Liver (tissue), 9 donors: Measurements from ENCODE around the gene MOXD1. TPM values are rescaled to one million over a fixed set of nuclear protein-coding genes. Genes with fewer than 3 reads are reported as not detected.

Experiments used
- DNase-seq: peaks from one replicate; pipeline ENCODE4 v3.0.0-alpha.2; 2017; ENCODE audit warnings: low spot score
- H3K27ac ChIP-seq, 2 donors: one replicate each; pipeline ENCODE4 v1.7.0; 2013; ENCODE audit warnings: inconsistent platforms in 2 of 2, low read length in 2 of 2, control low read depth in 1 of 2, low read depth in 1 of 2, mild to moderate bottlenecking in 1 of 2
- H3K27me3 ChIP-seq, 4 donors: one replicate each; pipeline versions ENCODE4 v1.6.1 to v1.7.0; 2013; ENCODE audit warnings: low read length in 3 of 4, inconsistent platforms in 1 of 4, mild to moderate bottlenecking in 1 of 4, moderate library complexity in 1 of 4; ENCODE audit not compliant: control insufficient read depth in 4 of 4, insufficient read depth in 4 of 4
- H3K36me3 ChIP-seq, 4 donors: one replicate each; pipeline versions ENCODE4 v1.6.1 to v1.7.0; 2013; ENCODE audit warnings: low read length in 3 of 4, mild to moderate bottlenecking in 3 of 4, low read depth in 1 of 4, moderate library complexity in 1 of 4; ENCODE audit not compliant: control insufficient read depth in 4 of 4, insufficient read depth in 3 of 4
- H3K4me1 ChIP-seq, 4 donors: one replicate each; pipeline versions ENCODE4 v1.6.1 to v1.7.0; 2013; ENCODE audit warnings: low read length in 3 of 4, mild to moderate bottlenecking in 3 of 4, moderate library complexity in 1 of 4; ENCODE audit not compliant: control insufficient read depth in 4 of 4, insufficient read depth in 4 of 4
- H3K4me3 ChIP-seq, 3 donors: one replicate each; pipeline versions ENCODE4 v1.6.1 to v1.7.0; 2013; ENCODE audit warnings: low read length in 3 of 3, control low read depth in 1 of 3, low read depth in 1 of 3, mild to moderate bottlenecking in 1 of 3
- H3K9ac ChIP-seq, 2 donors: one replicate each; pipeline ENCODE4 v1.7.0; 2013; ENCODE audit warnings: low read length in 2 of 2, mild to moderate bottlenecking in 2 of 2, moderate library complexity in 2 of 2, control low read depth in 1 of 2, low read depth in 1 of 2
- H3K9me3 ChIP-seq, 4 donors: one replicate each; pipeline versions ENCODE4 v1.6.1 to v1.7.0; 2013; ENCODE audit warnings: low read length in 3 of 4; ENCODE audit not compliant: control insufficient read depth in 4 of 4
- EGR1 ChIP-seq, 2 donors: IDR thresholded peaks; 2 replicates each; pipeline ENCODE4 v1.6.1; 2016 to 2018; ENCODE audit warnings: antibody characterized with exemption in 2 of 2, low read depth in 2 of 2
- FOXA1 ChIP-seq: IDR thresholded peaks from 2 replicates; pipeline ENCODE4 v1.6.1; 2016; ENCODE audit warnings: antibody characterized with exemption
- FOXA2 ChIP-seq: IDR thresholded peaks from 2 replicates; pipeline ENCODE4 v1.6.1; 2016; ENCODE audit warnings: antibody characterized with exemption
- GABPA ChIP-seq, 2 donors: IDR thresholded peaks in 1 of 2; conservative IDR thresholded peaks in 1 of 2; 2 replicates each; pipeline ENCODE4 v1.6.1; 2016; ENCODE audit warnings: antibody characterized with exemption in 2 of 2, mild to moderate bottlenecking in 1 of 2, moderate library complexity in 1 of 2
- HNF4A ChIP-seq, 2 donors: conservative IDR thresholded peaks; 2 replicates each; pipeline ENCODE4 v1.6.1; 2016; ENCODE audit warnings: antibody characterized with exemption in 2 of 2, mild to moderate bottlenecking in 2 of 2
- HNF4G ChIP-seq: IDR thresholded peaks from 2 replicates; pipeline ENCODE4 v1.6.1; 2016; ENCODE audit warnings: antibody characterized with exemption
- JUND ChIP-seq, 2 donors: IDR thresholded peaks; 2 replicates each; pipeline ENCODE4 v1.6.1; 2016; ENCODE audit warnings: antibody characterized with exemption in 2 of 2
- NR2F2 ChIP-seq: IDR thresholded peaks from 2 replicates; pipeline ENCODE4 v1.6.1; 2016; ENCODE audit warnings: antibody characterized with exemption
- RAD21 ChIP-seq, 2 donors: IDR thresholded peaks; 2 replicates each; pipeline ENCODE4 v1.6.1; 2016; ENCODE audit warnings: antibody characterized with exemption in 2 of 2, mild to moderate bottlenecking in 2 of 2
- RXRA ChIP-seq, 2 donors: IDR thresholded peaks; 2 replicates each; pipeline ENCODE4 v1.6.1; 2017 to 2018; ENCODE audit warnings: antibody characterized with exemption in 2 of 2, mild to moderate bottlenecking in 1 of 2
- SP1 ChIP-seq: IDR thresholded peaks from 2 replicates; pipeline ENCODE4 v1.6.1; 2018; ENCODE audit warnings: antibody characterized with exemption, mild to moderate bottlenecking
- TAF1 ChIP-seq: conservative IDR thresholded peaks from 2 replicates; pipeline ENCODE4 v1.6.1; 2016; ENCODE audit warnings: antibody characterized with exemption, mild to moderate bottlenecking
- YY1 ChIP-seq: IDR thresholded peaks from 2 replicates; pipeline ENCODE4 v1.6.1; 2016; ENCODE audit warnings: antibody characterized with exemption, mild to moderate bottlenecking
- WGBS: extraction: QIAGEN DNeasy Blood & Tissue Kit; methylation state at CpG from one replicate; pipeline ENCODE4 v1.1.7; 2013; 5-methylcytosine and 5-hydroxymethylcytosine counted together
- polyA plus RNA-seq, 2 donors: library from polyadenylated mRNA; stranded (reverse) in 1 of 2; unstranded in 1 of 2; fragments of 200-250 nt in 1 of 2; fragments of >200 nt in 1 of 2; fragmentation: Nextera tagmentation in 1 of 2; extraction: Ambion mirVana in 1 of 2; gene quantifications; one replicate each; pipeline versions ENCODE4 v1.2.1 to v1.2.3, GENCODE V29; 2013 to 2015
- total RNA-seq, 2 donors: library from RNA; depleted of rRNA; stranded (reverse); fragments of >200 nt; gene quantifications; one replicate each; pipeline ENCODE4 v1.2.3, GENCODE V29; 2014
- TF ChIP-seq, protein P1 (sequence below): IDR thresholded peaks from 2 replicates; pipeline ENCODE4 v1.6.1; 2016; ENCODE audit warnings: antibody characterized with exemption
- TF ChIP-seq, protein P2 (sequence below): IDR thresholded peaks from 2 replicates; pipeline ENCODE4 v1.6.1; 2016; ENCODE audit warnings: antibody characterized with exemption
- TF ChIP-seq, protein P3 (sequence below): IDR thresholded peaks from 2 replicates; pipeline ENCODE4 v1.6.1; 2016; ENCODE audit warnings: antibody characterized with exemption, mild to moderate bottlenecking
- TF ChIP-seq, protein P4 (sequence below): IDR thresholded peaks from 2 replicates; pipeline ENCODE4 v1.6.1; 2016; ENCODE audit warnings: antibody characterized with exemption
- TF ChIP-seq, protein P5 (sequence below): fragments of 150-350 bp; IDR thresholded peaks from 2 replicates; pipeline ENCODE4 v1.5.1; 2017; ENCODE audit warnings: improper control_type of control experiment, low read depth, low read length; ENCODE audit not compliant: missing input control
- donor health status: healthy.
- donor health status: healthy.
- donor health status: healthy.
- donor health status: healthy.
- donor health status: healthy.

Gene MOXD1
- total and polyA plus RNA-seq, 4 donors = 0.14 to 0.48 (median 0.24) TPM

DNA sequence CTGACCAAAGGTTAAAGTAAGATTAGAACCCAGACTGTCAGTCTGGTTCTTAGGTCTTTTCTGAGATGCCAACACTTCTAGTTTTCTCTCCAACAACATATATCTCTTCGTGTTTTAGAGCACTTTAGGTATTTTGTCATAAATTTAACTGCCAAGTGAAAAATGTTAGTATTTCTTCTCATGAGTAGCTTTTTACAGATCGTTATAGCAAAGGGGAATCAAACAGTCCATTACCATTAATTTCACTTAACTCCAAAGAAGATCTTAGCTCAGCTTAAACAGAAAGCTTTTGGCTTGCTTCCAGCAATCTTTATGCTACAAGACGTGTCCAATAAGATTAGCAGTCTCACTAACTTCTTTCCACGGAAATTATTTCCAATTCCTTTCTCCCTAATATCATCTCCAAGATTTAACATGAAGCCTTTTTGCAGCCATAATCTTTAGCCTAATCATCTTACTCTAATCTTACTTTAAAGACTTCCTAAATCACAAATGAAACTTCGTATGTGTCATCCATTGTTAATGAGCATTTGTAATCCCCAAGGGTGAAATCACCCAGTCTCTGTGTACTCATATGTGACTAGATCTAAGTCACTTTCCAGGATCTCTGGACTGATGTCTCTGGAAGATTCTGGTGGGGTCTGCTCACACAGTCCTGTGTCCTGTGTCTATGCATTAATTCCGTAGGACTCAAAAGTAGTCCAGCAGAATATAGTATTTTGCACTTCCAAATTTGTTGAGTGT is 38.7 kb downstream of the MOXD1 start:
- peaks cover 0 to 1% (median 0%) of the 10 kb centered on the region in 4 donors for H3K9me3 ChIP-seq
- DNase-seq = no peak
- 65% methylated on average over 6 of the region's 6 CpGs for WGBS
- H3K4me1 ChIP-seq = no peaks in the 10 kb centered on the region
- H3K27ac ChIP-seq = no peak overlapping the region
- no peaks in the 10 kb centered on the region for H3K36me3 ChIP-seq
- no peak overlapping the region for H3K4me3 ChIP-seq
- TF ChIP-seq, protein P1, sequence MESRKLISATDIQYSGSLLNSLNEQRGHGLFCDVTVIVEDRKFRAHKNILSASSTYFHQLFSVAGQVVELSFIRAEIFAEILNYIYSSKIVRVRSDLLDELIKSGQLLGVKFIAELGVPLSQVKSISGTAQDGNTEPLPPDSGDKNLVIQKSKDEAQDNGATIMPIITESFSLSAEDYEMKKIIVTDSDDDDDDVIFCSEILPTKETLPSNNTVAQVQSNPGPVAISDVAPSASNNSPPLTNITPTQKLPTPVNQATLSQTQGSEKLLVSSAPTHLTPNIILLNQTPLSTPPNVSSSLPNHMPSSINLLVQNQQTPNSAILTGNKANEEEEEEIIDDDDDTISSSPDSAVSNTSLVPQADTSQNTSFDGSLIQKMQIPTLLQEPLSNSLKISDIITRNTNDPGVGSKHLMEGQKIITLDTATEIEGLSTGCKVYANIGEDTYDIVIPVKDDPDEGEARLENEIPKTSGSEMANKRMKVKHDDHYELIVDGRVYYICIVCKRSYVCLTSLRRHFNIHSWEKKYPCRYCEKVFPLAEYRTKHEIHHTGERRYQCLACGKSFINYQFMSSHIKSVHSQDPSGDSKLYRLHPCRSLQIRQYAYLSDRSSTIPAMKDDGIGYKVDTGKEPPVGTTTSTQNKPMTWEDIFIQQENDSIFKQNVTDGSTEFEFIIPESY = no peak
- TF ChIP-seq, protein P2, sequence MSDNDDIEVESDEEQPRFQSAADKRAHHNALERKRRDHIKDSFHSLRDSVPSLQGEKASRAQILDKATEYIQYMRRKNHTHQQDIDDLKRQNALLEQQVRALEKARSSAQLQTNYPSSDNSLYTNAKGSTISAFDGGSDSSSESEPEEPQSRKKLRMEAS = no peak
- TF ChIP-seq HNF4A (conservative IDR thresholded peaks at IDR 0.05) (no peak), SP1 (no peak), TAF1 (no peak), JUND (IDR thresholded peaks at IDR 0.05) (no peak), FOXA2 (no peak), NR2F2 (no peak), RAD21 (IDR thresholded peaks at IDR 0.05) (no peak), EGR1 (IDR thresholded peaks at IDR 0.05; ENCODE audit: low read depth in 2 of 2) (no peak), GABPA (IDR thresholded peaks at IDR 0.05 in 1 of 2, conservative IDR thresholded peaks at IDR 0.05 in 1 of 2) (no peak), RXRA (IDR thresholded peaks at IDR 0.05) (no peak), YY1 (no peak), HNF4G (no peak), FOXA1 (no peak)
- TF ChIP-seq, protein P3, sequence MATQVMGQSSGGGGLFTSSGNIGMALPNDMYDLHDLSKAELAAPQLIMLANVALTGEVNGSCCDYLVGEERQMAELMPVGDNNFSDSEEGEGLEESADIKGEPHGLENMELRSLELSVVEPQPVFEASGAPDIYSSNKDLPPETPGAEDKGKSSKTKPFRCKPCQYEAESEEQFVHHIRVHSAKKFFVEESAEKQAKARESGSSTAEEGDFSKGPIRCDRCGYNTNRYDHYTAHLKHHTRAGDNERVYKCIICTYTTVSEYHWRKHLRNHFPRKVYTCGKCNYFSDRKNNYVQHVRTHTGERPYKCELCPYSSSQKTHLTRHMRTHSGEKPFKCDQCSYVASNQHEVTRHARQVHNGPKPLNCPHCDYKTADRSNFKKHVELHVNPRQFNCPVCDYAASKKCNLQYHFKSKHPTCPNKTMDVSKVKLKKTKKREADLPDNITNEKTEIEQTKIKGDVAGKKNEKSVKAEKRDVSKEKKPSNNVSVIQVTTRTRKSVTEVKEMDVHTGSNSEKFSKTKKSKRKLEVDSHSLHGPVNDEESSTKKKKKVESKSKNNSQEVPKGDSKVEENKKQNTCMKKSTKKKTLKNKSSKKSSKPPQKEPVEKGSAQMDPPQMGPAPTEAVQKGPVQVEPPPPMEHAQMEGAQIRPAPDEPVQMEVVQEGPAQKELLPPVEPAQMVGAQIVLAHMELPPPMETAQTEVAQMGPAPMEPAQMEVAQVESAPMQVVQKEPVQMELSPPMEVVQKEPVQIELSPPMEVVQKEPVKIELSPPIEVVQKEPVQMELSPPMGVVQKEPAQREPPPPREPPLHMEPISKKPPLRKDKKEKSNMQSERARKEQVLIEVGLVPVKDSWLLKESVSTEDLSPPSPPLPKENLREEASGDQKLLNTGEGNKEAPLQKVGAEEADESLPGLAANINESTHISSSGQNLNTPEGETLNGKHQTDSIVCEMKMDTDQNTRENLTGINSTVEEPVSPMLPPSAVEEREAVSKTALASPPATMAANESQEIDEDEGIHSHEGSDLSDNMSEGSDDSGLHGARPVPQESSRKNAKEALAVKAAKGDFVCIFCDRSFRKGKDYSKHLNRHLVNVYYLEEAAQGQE = no peak
- TF ChIP-seq, protein P4, sequence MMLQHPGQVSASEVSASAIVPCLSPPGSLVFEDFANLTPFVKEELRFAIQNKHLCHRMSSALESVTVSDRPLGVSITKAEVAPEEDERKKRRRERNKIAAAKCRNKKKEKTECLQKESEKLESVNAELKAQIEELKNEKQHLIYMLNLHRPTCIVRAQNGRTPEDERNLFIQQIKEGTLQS = no peak
- TF ChIP-seq, protein P5, sequence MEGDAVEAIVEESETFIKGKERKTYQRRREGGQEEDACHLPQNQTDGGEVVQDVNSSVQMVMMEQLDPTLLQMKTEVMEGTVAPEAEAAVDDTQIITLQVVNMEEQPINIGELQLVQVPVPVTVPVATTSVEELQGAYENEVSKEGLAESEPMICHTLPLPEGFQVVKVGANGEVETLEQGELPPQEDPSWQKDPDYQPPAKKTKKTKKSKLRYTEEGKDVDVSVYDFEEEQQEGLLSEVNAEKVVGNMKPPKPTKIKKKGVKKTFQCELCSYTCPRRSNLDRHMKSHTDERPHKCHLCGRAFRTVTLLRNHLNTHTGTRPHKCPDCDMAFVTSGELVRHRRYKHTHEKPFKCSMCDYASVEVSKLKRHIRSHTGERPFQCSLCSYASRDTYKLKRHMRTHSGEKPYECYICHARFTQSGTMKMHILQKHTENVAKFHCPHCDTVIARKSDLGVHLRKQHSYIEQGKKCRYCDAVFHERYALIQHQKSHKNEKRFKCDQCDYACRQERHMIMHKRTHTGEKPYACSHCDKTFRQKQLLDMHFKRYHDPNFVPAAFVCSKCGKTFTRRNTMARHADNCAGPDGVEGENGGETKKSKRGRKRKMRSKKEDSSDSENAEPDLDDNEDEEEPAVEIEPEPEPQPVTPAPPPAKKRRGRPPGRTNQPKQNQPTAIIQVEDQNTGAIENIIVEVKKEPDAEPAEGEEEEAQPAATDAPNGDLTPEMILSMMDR = no peak
- no peaks in the 10 kb centered on the region for H3K27me3 ChIP-seq
- H3K9ac ChIP-seq = no peak overlapping the region
